Natural killer cell (primary cell): Measurements from ENCODE around the gene PTH2. TPM values are rescaled to one million over a fixed set of nuclear protein-coding genes. Genes with fewer than 3 reads are reported as not detected.

Experiments
- ATAC-seq, 3 donors: fragments of 150-1000 bp in 2 of 3; fragments of 200-7000 bp in 1 of 3; cut with Tn5 transposase; 1 replicate in 1 of 3; 2 replicates in 2 of 3; pipeline ENCODE4 v1.10.0; 2021; ENCODE audit warnings: mild to moderate bottlenecking in 2 of 3, moderate library complexity in 2 of 3
- DNase-seq, 2 donors: peaks; one replicate each; pipeline versions ENCODE4 v3.0.0 to v3.0.0-alpha.2; 2013 to 2021; ENCODE audit warnings: mixed read lengths in 1 of 2
- H3K27ac ChIP-seq: one replicate; pipeline ENCODE4 v1.5.1; 2013; ENCODE audit warnings: mild to moderate bottlenecking, low read length
- H3K27me3 ChIP-seq: one replicate; pipeline ENCODE4 v1.6.1; 2013; ENCODE audit warnings: low read length; ENCODE audit not compliant: control insufficient read depth, insufficient read depth
- H3K36me3 ChIP-seq: one replicate; pipeline ENCODE4 v1.6.1; 2013; ENCODE audit warnings: low read length; ENCODE audit not compliant: control insufficient read depth, insufficient read depth
- H3K4me1 ChIP-seq: one replicate; pipeline ENCODE4 v1.6.1; 2013; ENCODE audit warnings: low read length; ENCODE audit not compliant: control insufficient read depth, insufficient read depth
- H3K4me3 ChIP-seq: one replicate; pipeline ENCODE4 v1.5.1; 2013; ENCODE audit warnings: low read length
- H3K9me3 ChIP-seq: one replicate; pipeline ENCODE4 v1.6.1; 2013; ENCODE audit warnings: low read length; ENCODE audit not compliant: control insufficient read depth, insufficient read depth
- H3K27ac Mint-ChIP-seq, 2 donors: one replicate each; pipeline ENCODE4 v1.8.0; 2022; ENCODE audit warnings: mild to moderate bottlenecking in 2 of 2, mixed read lengths in 2 of 2, moderate library complexity in 1 of 2
- H3K27me3 Mint-ChIP-seq, 2 donors: one replicate each; pipeline ENCODE4 v1.8.0; 2022; ENCODE audit warnings: low read depth in 2 of 2, mixed read lengths in 2 of 2
- H3K36me3 Mint-ChIP-seq: one replicate; pipeline ENCODE4 v1.8.0; 2022; ENCODE audit warnings: mixed read lengths
- H3K4me1 Mint-ChIP-seq, 2 donors: one replicate each; pipeline ENCODE4 v1.8.0; 2022; ENCODE audit warnings: mixed read lengths in 2 of 2
- H3K4me3 Mint-ChIP-seq: one replicate; pipeline ENCODE4 v1.8.0; 2022; ENCODE audit warnings: mild to moderate bottlenecking, moderate library complexity, mixed read lengths
- H3K9me3 Mint-ChIP-seq, 2 donors: one replicate each; pipeline ENCODE4 v1.8.0; 2022; ENCODE audit warnings: mixed read lengths in 2 of 2
- WGBS: methylation state at CpG from one replicate; pipeline ENCODE4 v1.1.7; 2013; ENCODE audit warnings: missing lambda C conversion rate; ENCODE audit not compliant: insufficient coverage; 5-methylcytosine and 5-hydroxymethylcytosine counted together
- intact Hi-C: fragments of 100-400 bp; cut with micrococcal nuclease; formaldehyde crosslinking; loops from one replicate; pipeline ENCODE4 v1.14.2; 2022
- total RNA-seq, 4 donors: library from RNA; stranded (reverse); fragments of 120-200 nt in 1 of 4; gene quantifications; one replicate each; pipeline versions ENCODE4 v1.2.3 to v1.2.4, GENCODE V29; 2013 to 2022
- TF ChIP-seq, protein P1 (sequence below): fragments of 200-600 bp; IDR thresholded peaks from one replicate; pipeline ENCODE4 v1.8.0; 2022; ENCODE audit warnings: antibody characterized with exemption

The PTH2 gene
- total RNA-seq, 3 donors from 2014 or later (not counting 1 experiment from before 2014, with no cell fraction given) = not detected

DNA sequence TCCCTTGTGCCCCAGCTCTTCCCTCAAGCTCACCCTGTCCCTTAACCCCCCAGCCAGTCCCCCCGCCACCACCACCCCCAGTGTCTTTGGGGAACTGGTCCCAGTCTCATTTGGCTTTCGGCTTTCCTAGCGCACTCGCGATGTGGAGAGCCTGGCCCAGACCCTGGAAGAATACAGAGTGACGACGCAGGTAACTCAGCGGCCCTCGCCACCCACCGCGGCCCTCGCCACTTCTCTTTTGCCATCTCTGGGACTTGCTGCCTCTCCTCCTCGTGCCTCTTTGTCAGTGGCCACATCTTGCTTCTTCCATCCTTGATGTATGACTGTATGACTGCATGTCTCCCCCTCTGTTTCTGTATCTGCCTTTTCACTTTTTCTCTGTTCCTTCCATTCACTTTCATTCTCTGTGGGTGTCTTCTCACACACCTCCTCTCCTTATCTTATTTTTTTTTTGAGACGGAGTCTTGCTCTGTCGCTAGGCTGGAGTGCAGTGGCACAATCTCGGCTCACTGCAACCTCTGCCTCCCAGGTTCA, 15.7 kb downstream of the PTH2 start:
- H3K4me3 Mint-ChIP-seq = no peak overlapping the region
- intact Hi-C loops = no loop called here
- no peaks in the 10 kb centered on the region for H3K36me3 ChIP-seq
- H3K27ac Mint-ChIP-seq = no peak overlapping the region
- H3K4me1 ChIP-seq = peaks cover 20% of the 10 kb centered on the region
- no peak for ATAC-seq
- H3K4me3 ChIP-seq = no peak overlapping the region
- no peaks in the 10 kb centered on the region for H3K9me3 Mint-ChIP-seq
- peaks cover 0 to 4% of the 10 kb centered on the region in 2 donors for H3K27me3 Mint-ChIP-seq
- DNase-seq = no peak
- WGBS = 95% methylated on average over 16 of the region's 16 CpGs
- no peaks in the 10 kb centered on the region for H3K9me3 ChIP-seq
- no peaks in the 10 kb centered on the region for H3K36me3 Mint-ChIP-seq
- no peak overlapping the region for H3K27ac ChIP-seq
- no peaks in the 10 kb centered on the region for H3K27me3 ChIP-seq
- H3K4me1 Mint-ChIP-seq = peaks cover 7 to 13% of the 10 kb centered on the region in 2 donors
- TF ChIP-seq, protein P1, sequence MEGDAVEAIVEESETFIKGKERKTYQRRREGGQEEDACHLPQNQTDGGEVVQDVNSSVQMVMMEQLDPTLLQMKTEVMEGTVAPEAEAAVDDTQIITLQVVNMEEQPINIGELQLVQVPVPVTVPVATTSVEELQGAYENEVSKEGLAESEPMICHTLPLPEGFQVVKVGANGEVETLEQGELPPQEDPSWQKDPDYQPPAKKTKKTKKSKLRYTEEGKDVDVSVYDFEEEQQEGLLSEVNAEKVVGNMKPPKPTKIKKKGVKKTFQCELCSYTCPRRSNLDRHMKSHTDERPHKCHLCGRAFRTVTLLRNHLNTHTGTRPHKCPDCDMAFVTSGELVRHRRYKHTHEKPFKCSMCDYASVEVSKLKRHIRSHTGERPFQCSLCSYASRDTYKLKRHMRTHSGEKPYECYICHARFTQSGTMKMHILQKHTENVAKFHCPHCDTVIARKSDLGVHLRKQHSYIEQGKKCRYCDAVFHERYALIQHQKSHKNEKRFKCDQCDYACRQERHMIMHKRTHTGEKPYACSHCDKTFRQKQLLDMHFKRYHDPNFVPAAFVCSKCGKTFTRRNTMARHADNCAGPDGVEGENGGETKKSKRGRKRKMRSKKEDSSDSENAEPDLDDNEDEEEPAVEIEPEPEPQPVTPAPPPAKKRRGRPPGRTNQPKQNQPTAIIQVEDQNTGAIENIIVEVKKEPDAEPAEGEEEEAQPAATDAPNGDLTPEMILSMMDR = no peak

DNA sequence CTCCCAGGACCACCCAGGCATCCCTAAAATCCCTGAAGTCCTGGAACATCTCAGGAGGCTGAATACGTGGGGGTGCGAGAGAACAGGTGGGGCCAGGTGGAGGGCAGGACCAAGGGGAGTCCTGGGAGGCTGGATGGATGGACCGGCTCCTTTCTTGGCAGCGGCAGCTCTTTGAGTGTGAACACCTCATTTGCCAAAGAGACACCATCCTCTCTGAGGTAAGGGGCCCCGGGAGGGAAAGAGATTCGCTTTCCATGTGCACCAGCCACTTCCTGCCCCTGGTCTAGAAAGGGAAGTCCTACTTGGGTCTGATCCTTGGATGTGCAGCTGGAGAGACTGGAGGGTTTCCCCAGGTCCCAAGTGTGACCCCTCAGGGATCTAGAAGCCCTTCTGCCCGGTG, 16.2 kb downstream of the PTH2 start:
- Mint-ChIP-seq H3K9me3 (no peaks in the 10 kb centered on the region), H3K4me1 (peaks cover 7 to 13% of the 10 kb centered on the region in 2 donors)
- DNase-seq = no peak

DNA sequence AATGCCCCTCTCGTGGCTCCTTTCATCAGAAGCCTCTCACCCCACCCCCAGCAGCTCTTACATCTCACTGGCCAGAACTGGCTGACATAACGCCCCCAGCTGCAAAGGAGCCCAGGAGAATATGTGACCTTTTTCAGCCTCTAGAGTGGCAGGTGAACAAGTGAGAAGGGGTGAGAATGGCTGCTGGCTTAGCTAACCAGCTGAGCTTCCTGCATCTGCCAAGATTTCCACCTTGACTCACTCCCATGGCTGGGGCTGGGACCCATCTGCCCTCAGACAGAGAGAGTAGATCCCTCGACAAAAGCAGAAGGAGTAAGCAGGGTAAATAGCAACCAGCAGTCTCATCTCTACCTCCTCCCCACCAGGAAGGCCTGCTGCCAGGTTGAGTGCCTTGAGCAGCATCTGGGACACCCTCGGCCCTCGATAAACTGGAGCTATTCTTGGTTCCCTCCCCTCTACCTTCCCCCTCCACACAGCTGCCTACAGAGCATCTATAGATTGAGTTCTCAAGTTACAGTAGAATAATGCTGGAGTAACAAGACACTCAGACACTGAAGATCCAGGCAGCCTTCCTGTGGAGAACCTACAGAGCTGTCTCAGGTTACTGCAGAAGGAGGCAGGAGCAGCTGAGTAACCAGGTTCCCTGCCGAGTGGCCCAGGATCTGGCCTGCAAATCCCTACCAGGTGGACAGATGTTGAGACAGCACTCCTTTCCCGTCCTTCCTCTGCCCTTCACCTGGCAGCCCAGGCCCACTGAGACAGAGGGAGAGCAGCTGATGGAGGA, 19.6 kb downstream of the PTH2 start:
- intact Hi-C loops = no loop called here
- Mint-ChIP-seq H3K9me3 (no peaks in the 10 kb centered on the region), H3K4me3 (no peak overlapping the region), H3K4me1 (no peaks in the 10 kb centered on the region), H3K27me3 (peaks cover 0 to 6% of the 10 kb centered on the region in 2 donors), H3K36me3 (no peaks in the 10 kb centered on the region), H3K27ac (no peak overlapping the region)
- Histone ChIP-seq H3K4me1 (peaks cover 6% of the 10 kb centered on the region), H3K27ac (no peak overlapping the region), H3K9me3 (no peaks in the 10 kb centered on the region), H3K4me3 (no peak overlapping the region), H3K36me3 (no peaks in the 10 kb centered on the region), H3K27me3 (no peaks in the 10 kb centered on the region)
- no peak for DNase-seq
- TF ChIP-seq, protein P1 = no peak
- no peak for ATAC-seq
- WGBS = 69% methylated on average over 7 of the region's 7 CpGs

More for the DNA sequence above, 16.2 kb downstream of the PTH2 start:
- Mint-ChIP-seq H3K27me3 (peaks cover 0 to 4% of the 10 kb centered on the region in 2 donors), H3K27ac (no peak overlapping the region), H3K36me3 (no peaks in the 10 kb centered on the region), H3K4me3 (no peak overlapping the region)
- WGBS = 81% methylated on average over 7 of the region's 7 CpGs
- H3K9me3 ChIP-seq = no peaks in the 10 kb centered on the region
- H3K36me3 ChIP-seq = no peaks in the 10 kb centered on the region
- intact Hi-C loops = no loop called here
- no peak overlapping the region for H3K27ac ChIP-seq
- ATAC-seq = no peak
- peaks cover 20% of the 10 kb centered on the region for H3K4me1 ChIP-seq
- TF ChIP-seq, protein P1 = no peak
- no peaks in the 10 kb centered on the region for H3K27me3 ChIP-seq
- no peak overlapping the region for H3K4me3 ChIP-seq
